Fibroblast of mammary gland (primary cell): ENCODE data around the gene SUMO4.

Experiments
- DNase-seq: peaks from one replicate; pipeline ENCODE4 v3.0.0-alpha.2; 2010; ENCODE audit warnings: low read depth
- H3K4me3 ChIP-seq: 2 replicates; pipeline ENCODE4 v1.5.1; 2011; ENCODE audit warnings: low read depth, mild to moderate bottlenecking, low read length, moderate library complexity; ENCODE audit not compliant: control insufficient read depth
- CTCF ChIP-seq: conservative IDR thresholded peaks from 2 replicates; pipeline ENCODE4 v1.5.1; 2011; ENCODE audit warnings: low read depth, low read length, inconsistent platforms; ENCODE audit not compliant: control insufficient read depth, insufficient read depth

The SUMO4 gene

GRCh38 chr6:149387779-149388512 is 12.1 kb upstream of the SUMO4 start:
- DNase-seq = no peak
- TF ChIP-seq CTCF = no peak
- no peak overlapping the region for H3K4me3 ChIP-seq

GRCh38 chr6:149389509-149390297 is 10.4 kb upstream of the SUMO4 start:
- no peak overlapping the region for H3K4me3 ChIP-seq
- no peak for TF ChIP-seq CTCF
- peak; percentile 43 for DNase-seq

- TF ChIP-seq CTCF = no peak
- no peak for DNase-seq
Observed at GRCh38 chr6:149392093-149392492, 8.0 kb upstream of the SUMO4 start.

GRCh38 chr6:149392535-149392934 is 7.5 kb upstream of the SUMO4 start:
- H3K4me3 ChIP-seq = no peak overlapping the region
- no peak for DNase-seq
- TF ChIP-seq CTCF = no peak

More at GRCh38 chr6:149392093-149392492, 8.0 kb upstream of the SUMO4 start:
- no peak overlapping the region for H3K4me3 ChIP-seq

GRCh38 chr6:149393002-149393679 is 6.9 kb upstream of the SUMO4 start:
- TF ChIP-seq CTCF = no peak
- H3K4me3 ChIP-seq = no peak overlapping the region
- DNase-seq = peak; percentile 55

GRCh38 chr6:149395185-149395584 is 4.9 kb upstream of the SUMO4 start:
- H3K4me3 ChIP-seq = no peak overlapping the region
- no peak for TF ChIP-seq CTCF

More at GRCh38 chr6:149395185-149395584, 4.9 kb upstream of the SUMO4 start:
- DNase-seq = no peak
